WTC11 (cell line): ENCODE data around the gene FAM193B. TPM values are rescaled to one million over a fixed set of nuclear protein-coding genes. Genes with fewer than 3 reads are reported as not detected.

Experiments
- ATAC-seq: fragments of 200-7000 bp; cut with Tn5 transposase; 2 replicates; pipeline ENCODE4 v1.10.0; 2021; ENCODE audit warnings: mild to moderate bottlenecking, moderate library complexity
- CTCF ChIA-PET: fragments of 300-600 bp; sonication (Branson Sonifier 250); formaldehyde crosslinking; loops from one replicate; lab custom pipeline; 2021; ENCODE audit warnings: antibody characterized with exemption; lab: Charles Lee
- POLR2A ChIA-PET: fragments of 350-600 bp; sonication (Branson Sonifier 250); formaldehyde crosslinking; loops from one replicate; lab custom pipeline; 2021; ENCODE audit warnings: antibody characterized with exemption; lab: Charles Lee
- DNase-seq: peaks from one replicate; pipeline ENCODE4 v3.0.0; 2021; ENCODE audit warnings: low spot score
- H3K27ac Mint-ChIP-seq: 2 replicates; pipeline ENCODE4 v1.8.0; 2021; ENCODE audit warnings: mixed read lengths
- H3K27me3 Mint-ChIP-seq: 2 replicates; pipeline ENCODE4 v1.8.0; 2021; ENCODE audit warnings: low read depth, mild to moderate bottlenecking, moderate library complexity, mixed read lengths
- H3K36me3 Mint-ChIP-seq: 2 replicates; pipeline ENCODE4 v1.8.0; 2021; ENCODE audit warnings: mixed read lengths
- H3K4me1 Mint-ChIP-seq: 2 replicates; pipeline ENCODE4 v1.8.0; 2022; ENCODE audit warnings: mixed read lengths
- H3K4me3 Mint-ChIP-seq: 2 replicates; pipeline ENCODE4 v1.8.0; 2021; ENCODE audit warnings: mild to moderate bottlenecking, moderate library complexity, mixed read lengths
- H3K9me3 Mint-ChIP-seq: 2 replicates; pipeline ENCODE4 v1.8.0; 2021; ENCODE audit warnings: mixed read lengths
- AR ChIP-seq: fragments of 250-450 bp; sonication (Bioruptor Pico); IDR thresholded peaks from 2 replicates; pipeline ENCODE4 v1.9.0; 2021; ENCODE audit warnings: mild to moderate bottlenecking
- ARID4B ChIP-seq: sonication (generic); formaldehyde crosslinking; IDR thresholded peaks from 2 replicates; pipeline ENCODE4 v1.8.0; 2023; ENCODE audit warnings: missing genetic modification reagents, mild to moderate bottlenecking, borderline replicate concordance
- CDX4 ChIP-seq: fragments of 250-450 bp; sonication (Bioruptor Pico); IDR thresholded peaks from 2 replicates; pipeline ENCODE4 v1.9.0; 2021; ENCODE audit warnings: moderate library complexity, mild to moderate bottlenecking, inconsistent platforms, borderline replicate concordance
- CREM ChIP-seq: sonication (generic); formaldehyde crosslinking; IDR thresholded peaks from 2 replicates; pipeline ENCODE4 v1.8.1; 2022; ENCODE audit warnings: mild to moderate bottlenecking, missing genetic modification reagents, moderate library complexity
- ESRRA ChIP-seq: sonication (generic); formaldehyde crosslinking; IDR thresholded peaks from 2 replicates; pipeline ENCODE4 v1.8.1; 2022; ENCODE audit warnings: mild to moderate bottlenecking, missing genetic modification reagents, borderline replicate concordance
- GABPB1 ChIP-seq: sonication (generic); formaldehyde crosslinking; IDR thresholded peaks from 2 replicates; pipeline ENCODE4 v1.8.1; 2023; ENCODE audit warnings: mild to moderate bottlenecking, missing genetic modification reagents
- GTF2I ChIP-seq: fragments of 250-450 bp; sonication (Bioruptor Pico); conservative IDR thresholded peaks from 2 replicates; pipeline ENCODE4 v1.4.0; 2021; ENCODE audit warnings: mild to moderate bottlenecking
- IRF1 ChIP-seq: sonication (generic); formaldehyde crosslinking; IDR thresholded peaks from 2 replicates; pipeline ENCODE4 v1.8.0; 2023; ENCODE audit warnings: missing genetic modification reagents
- JAZF1 ChIP-seq: fragments of 250-450 bp; sonication (Bioruptor Pico); IDR thresholded peaks from 2 replicates; pipeline ENCODE4 v1.9.0; 2021; ENCODE audit warnings: moderate library complexity, mild to moderate bottlenecking, inconsistent platforms
- KAT7 ChIP-seq: sonication (generic); formaldehyde crosslinking; IDR thresholded peaks from 2 replicates; pipeline ENCODE4 v1.8.1; 2023; ENCODE audit warnings: missing genetic modification reagents, mild to moderate bottlenecking, borderline replicate concordance
- NFATC4 ChIP-seq: fragments of 250-450 bp; sonication (Bioruptor Pico); IDR thresholded peaks from 2 replicates; pipeline ENCODE4 v1.9.0; 2021; ENCODE audit warnings: mild to moderate bottlenecking
- NFE2L1 ChIP-seq: sonication (generic); formaldehyde crosslinking; IDR thresholded peaks from 2 replicates; pipeline ENCODE4 v1.8.1; 2023; ENCODE audit warnings: missing genetic modification reagents
- RORB ChIP-seq: fragments of 250-450 bp; sonication (Bioruptor Pico); IDR thresholded peaks from 2 replicates; pipeline ENCODE4 v1.9.0; 2021; ENCODE audit warnings: mild to moderate bottlenecking
- SMAD3 ChIP-seq: sonication (generic); formaldehyde crosslinking; IDR thresholded peaks from 2 replicates; pipeline ENCODE4 v1.8.0; 2022; ENCODE audit warnings: missing genetic modification reagents, mild to moderate bottlenecking, borderline replicate concordance
- STAT6 ChIP-seq: sonication (generic); formaldehyde crosslinking; conservative IDR thresholded peaks from 2 replicates; pipeline ENCODE4 v1.8.1; 2023; ENCODE audit warnings: mild to moderate bottlenecking, low read depth, missing genetic modification reagents, moderate library complexity
- TP53 ChIP-seq: sonication (generic); formaldehyde crosslinking; IDR thresholded peaks from 2 replicates; pipeline ENCODE4 v1.8.1; 2023; ENCODE audit warnings: mild to moderate bottlenecking, missing genetic modification reagents
- ZNF219 ChIP-seq: sonication (generic); formaldehyde crosslinking; IDR thresholded peaks from 2 replicates; pipeline ENCODE4 v1.8.0; 2023; ENCODE audit warnings: missing genetic modification reagents, mild to moderate bottlenecking, borderline replicate concordance
- total RNA-seq: library from RNA; stranded (reverse); gene quantifications from 3 replicates; pipeline ENCODE4 v1.2.3, GENCODE V29; 2021
- TF ChIP-seq, protein P1 (sequence below): sonication (generic); formaldehyde crosslinking; IDR thresholded peaks from 2 replicates; pipeline ENCODE4 v1.8.0; 2022; ENCODE audit warnings: mild to moderate bottlenecking, missing genetic modification reagents
- TF ChIP-seq, protein P2 (sequence below): sonication (generic); formaldehyde crosslinking; IDR thresholded peaks from 2 replicates; pipeline ENCODE4 v1.8.1; 2023; ENCODE audit warnings: mild to moderate bottlenecking, missing genetic modification reagents, moderate library complexity

Gene FAM193B
- total RNA-seq, 1 experiment from 2014 or later = 101 TPM

- no peak for ATAC-seq
- peaks cover 14% of the 10 kb centered on the region for H3K4me1 Mint-ChIP-seq
- H3K9me3 Mint-ChIP-seq = no peaks in the 10 kb centered on the region
- H3K4me3 Mint-ChIP-seq = no peak overlapping the region
- POLR2A ChIA-PET = no interaction called here
- peaks cover 4% of the 10 kb centered on the region; the same call in 1 of the 2 replicates for H3K27me3 Mint-ChIP-seq
- H3K27ac Mint-ChIP-seq = no peak overlapping the region
- TF ChIP-seq ARID4B (CRISPR knock-in tag) (no peak), SMAD3 (CRISPR knock-in tag) (no peak), JAZF1 (no peak), NFE2L1 (CRISPR knock-in tag) (no peak), ZNF219 (CRISPR knock-in tag) (no peak), CDX4 (no peak), CREM (CRISPR knock-in tag) (no peak), GTF2I (no peak), AR (CRISPR knock-in tag) (no peak), KAT7 (CRISPR knock-in tag) (no peak), TP53 (CRISPR knock-in tag) (no peak), RORB (no peak), STAT6 (CRISPR knock-in tag) (no peak), NFATC4 (CRISPR knock-in tag) (no peak), ESRRA (CRISPR knock-in tag) (no peak), IRF1 (CRISPR knock-in tag) (no peak), GABPB1 (CRISPR knock-in tag) (no peak)
- TF ChIP-seq, protein P1, sequence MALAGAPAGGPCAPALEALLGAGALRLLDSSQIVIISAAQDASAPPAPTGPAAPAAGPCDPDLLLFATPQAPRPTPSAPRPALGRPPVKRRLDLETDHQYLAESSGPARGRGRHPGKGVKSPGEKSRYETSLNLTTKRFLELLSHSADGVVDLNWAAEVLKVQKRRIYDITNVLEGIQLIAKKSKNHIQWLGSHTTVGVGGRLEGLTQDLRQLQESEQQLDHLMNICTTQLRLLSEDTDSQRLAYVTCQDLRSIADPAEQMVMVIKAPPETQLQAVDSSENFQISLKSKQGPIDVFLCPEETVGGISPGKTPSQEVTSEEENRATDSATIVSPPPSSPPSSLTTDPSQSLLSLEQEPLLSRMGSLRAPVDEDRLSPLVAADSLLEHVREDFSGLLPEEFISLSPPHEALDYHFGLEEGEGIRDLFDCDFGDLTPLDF (CRISPR knock-in tag) = no peak
- TF ChIP-seq, protein P2, sequence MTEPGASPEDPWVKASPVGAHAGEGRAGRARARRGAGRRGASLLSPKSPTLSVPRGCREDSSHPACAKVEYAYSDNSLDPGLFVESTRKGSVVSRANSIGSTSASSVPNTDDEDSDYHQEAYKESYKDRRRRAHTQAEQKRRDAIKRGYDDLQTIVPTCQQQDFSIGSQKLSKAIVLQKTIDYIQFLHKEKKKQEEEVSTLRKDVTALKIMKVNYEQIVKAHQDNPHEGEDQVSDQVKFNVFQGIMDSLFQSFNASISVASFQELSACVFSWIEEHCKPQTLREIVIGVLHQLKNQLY (CRISPR knock-in tag) = no peak
- peaks cover 47% of the 10 kb centered on the region for H3K36me3 Mint-ChIP-seq
- CTCF ChIA-PET = interaction anchor here (1.1 to 1.4 kb wide), 3 partner anchors 8 to 24 kb away, joined by 3 to 4 read pairs (median 3); no protein-coding TSS in a partner anchor
- DNase-seq = no peak
Observed at GRCh38 chr5:177519463-177520235, 34.7 kb downstream of the FAM193B start.
